ENCODE results near the gene CDHR3. TPM values are rescaled to one million over a fixed set of nuclear protein-coding genes. Genes with fewer than 3 reads are reported as not detected.
A peak's percentile ranks its signal among the peaks of the same experiment; 100 is the strongest.

Gene CDHR3
- total RNA-seq, 2 experiments from 2014 or later = 0.42 to 2.8 TPM

- Histone ChIP-seq H3K4me1 (ENCODE audit: insufficient read depth, low read length, poor library complexity, severe bottlenecking) (peaks cover 100% of the 10 kb centered on the region), H3K27ac (ENCODE audit: low read depth, low read length, poor library complexity, severe bottlenecking) (peak overlapping the region; percentile 98), H3K36me3 (ENCODE audit: insufficient read depth, low read length) (peaks cover 6% of the 10 kb centered on the region; the same call in 1 of the 2 replicates), H3K4me2 (ENCODE audit: low read length) (peak overlapping the region; percentile 80), H3K9me3 (ENCODE audit: low read length) (peaks cover 8% of the 10 kb centered on the region), H2AFZ (ENCODE audit: low read length) (no peak overlapping the region), H4K20me1 (ENCODE audit: insufficient read depth, low read length) (no peaks in the 10 kb centered on the region), H3K4me3 (ENCODE audit: low read depth, low read length, poor library complexity, severe bottlenecking) (peak overlapping the region; percentile 32), H3K9me2 (ENCODE audit: insufficient read depth, low read length) (no peaks in the 10 kb centered on the region), H3K79me2 (ENCODE audit: insufficient read depth, low read depth, low read length) (no peaks in the 10 kb centered on the region)
- ChIA-PET POLR2A (interaction anchor here (6.3 to 10.0 kb wide), 3 partner anchors 10 to 90 kb away, joined by 66 to 308 read pairs (median 104); partner anchors contain the start of gene SYPL1), CTCF (ENCODE audit: unreplicated experiment) (interaction anchor here (0.7 to 0.9 kb wide), 2 partner anchors 89 to 92 kb away, joined by 3 to 4 read pairs; no protein-coding TSS in a partner anchor)
- DNase-seq (ENCODE audit: low spot score) = peak; percentile 78
- TF ChIP-seq EZH2phosphoT487 (IDR thresholded peaks at IDR 0.05; ENCODE audit: borderline replicate concordance, low read depth, low read length) = no peak
- TF ChIP-seq, protein P1, sequence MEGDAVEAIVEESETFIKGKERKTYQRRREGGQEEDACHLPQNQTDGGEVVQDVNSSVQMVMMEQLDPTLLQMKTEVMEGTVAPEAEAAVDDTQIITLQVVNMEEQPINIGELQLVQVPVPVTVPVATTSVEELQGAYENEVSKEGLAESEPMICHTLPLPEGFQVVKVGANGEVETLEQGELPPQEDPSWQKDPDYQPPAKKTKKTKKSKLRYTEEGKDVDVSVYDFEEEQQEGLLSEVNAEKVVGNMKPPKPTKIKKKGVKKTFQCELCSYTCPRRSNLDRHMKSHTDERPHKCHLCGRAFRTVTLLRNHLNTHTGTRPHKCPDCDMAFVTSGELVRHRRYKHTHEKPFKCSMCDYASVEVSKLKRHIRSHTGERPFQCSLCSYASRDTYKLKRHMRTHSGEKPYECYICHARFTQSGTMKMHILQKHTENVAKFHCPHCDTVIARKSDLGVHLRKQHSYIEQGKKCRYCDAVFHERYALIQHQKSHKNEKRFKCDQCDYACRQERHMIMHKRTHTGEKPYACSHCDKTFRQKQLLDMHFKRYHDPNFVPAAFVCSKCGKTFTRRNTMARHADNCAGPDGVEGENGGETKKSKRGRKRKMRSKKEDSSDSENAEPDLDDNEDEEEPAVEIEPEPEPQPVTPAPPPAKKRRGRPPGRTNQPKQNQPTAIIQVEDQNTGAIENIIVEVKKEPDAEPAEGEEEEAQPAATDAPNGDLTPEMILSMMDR (conservative IDR thresholded peaks at IDR 0.05; ENCODE audit: low read length) = no peak
- no TSS peak for BruUV-seq (replicated peaks)
- intact Hi-C loops (cut with micrococcal nuclease; ENCODE audit: unreplicated experiment) = no loop called here
These were observed 99.5 kb downstream of the CDHR3 start for GRCh38 chr7:106062521-106062931.

DNA sequence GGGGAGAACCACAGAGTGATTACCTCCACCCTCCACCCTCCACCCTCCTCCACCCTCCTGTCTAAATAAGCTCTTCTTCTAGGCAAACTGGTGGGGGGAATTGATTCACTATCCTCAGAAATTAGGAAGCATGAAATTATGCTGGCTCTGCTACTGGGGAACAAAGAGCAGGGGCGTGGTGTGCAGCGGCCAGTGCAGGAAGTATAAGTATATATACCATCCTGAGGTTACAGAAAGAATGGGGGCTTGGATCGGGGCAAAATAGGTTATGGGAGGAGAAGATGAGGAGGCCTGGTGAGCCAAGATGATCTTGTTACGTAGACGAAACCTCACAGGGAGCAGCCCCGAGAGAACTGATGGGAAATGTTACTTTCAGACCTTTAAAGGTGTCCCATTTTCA, 100.0 kb downstream of the CDHR3 start:
- H3K36me3 ChIP-seq (ENCODE audit: insufficient read depth, low read length) = peaks cover 6% of the 10 kb centered on the region; the same call in 1 of the 2 replicates
- POLR2A ChIA-PET = interaction anchor here (0.5 to 10.0 kb wide), 6 partner anchors 9 to 395 kb away, joined by 3 to 308 read pairs (median 6); partner anchors contain the start of gene NAMPT
- no TSS peak for BruUV-seq (replicated peaks)
- no peaks in the 10 kb centered on the region for H4K20me1 ChIP-seq (ENCODE audit: insufficient read depth, low read length)
- peaks cover 100% of the 10 kb centered on the region for H3K4me1 ChIP-seq (ENCODE audit: insufficient read depth, low read length, poor library complexity, severe bottlenecking)
- CTCF ChIA-PET (ENCODE audit: unreplicated experiment) = interaction anchor here (0.6 to 1.0 kb wide), 3 partner anchors 11 to 92 kb away, joined by 3 to 5 read pairs (median 3); no protein-coding TSS in a partner anchor
- peak overlapping the region; percentile 98 for H3K27ac ChIP-seq (ENCODE audit: low read depth, low read length, poor library complexity, severe bottlenecking)
- peak overlapping the region; percentile 80 for H3K4me2 ChIP-seq (ENCODE audit: low read length)
- no peaks in the 10 kb centered on the region for H3K9me2 ChIP-seq (ENCODE audit: insufficient read depth, low read length)
- peak overlapping the region; percentile 32 for H3K4me3 ChIP-seq (ENCODE audit: low read depth, low read length, poor library complexity, severe bottlenecking)
- peaks cover 8% of the 10 kb centered on the region for H3K9me3 ChIP-seq (ENCODE audit: low read length)
- no peak for DNase-seq (ENCODE audit: low spot score)
- no peak for TF ChIP-seq EZH2phosphoT487 (IDR thresholded peaks at IDR 0.05; ENCODE audit: borderline replicate concordance, low read depth, low read length)
- TF ChIP-seq, protein P1 (conservative IDR thresholded peaks at IDR 0.05; ENCODE audit: low read length) = no peak
- no peaks in the 10 kb centered on the region for H3K79me2 ChIP-seq (ENCODE audit: insufficient read depth, low read depth, low read length)
- no peak overlapping the region; the same call in 1 of the 2 replicates for H2AFZ ChIP-seq (ENCODE audit: low read length)
- intact Hi-C loops (cut with micrococcal nuclease; ENCODE audit: unreplicated experiment) = no loop called here

DNA sequence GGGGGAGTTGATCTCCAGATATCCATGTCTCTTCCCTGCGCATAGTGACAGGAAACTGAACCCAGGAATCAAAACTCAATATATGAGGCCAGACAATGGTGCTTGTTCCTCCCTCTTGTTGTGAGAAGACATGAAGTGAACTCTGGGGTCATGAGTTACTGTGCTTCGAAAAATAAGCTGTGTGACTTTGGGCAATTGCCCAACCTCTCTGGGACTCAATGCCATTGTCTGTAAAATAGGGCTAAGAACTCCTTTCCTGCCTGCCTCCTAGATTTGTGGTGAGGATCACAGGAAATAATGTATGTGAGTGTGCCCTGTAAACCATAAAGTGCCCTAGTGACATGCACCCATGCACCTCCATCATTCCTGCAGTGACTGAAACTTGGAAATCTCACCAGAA, 100.6 kb downstream of the CDHR3 start:
- CTCF ChIA-PET (ENCODE audit: unreplicated experiment) = interaction anchor here (1.0 to 1.5 kb wide), 2 partner anchors 50 to 90 kb away, joined by 3 read pairs; no protein-coding TSS in a partner anchor
- POLR2A ChIA-PET = interaction anchor here (0.5 to 10.0 kb wide), 6 partner anchors 9 to 394 kb away, joined by 3 to 308 read pairs (median 5); no protein-coding TSS in a partner anchor
- Histone ChIP-seq H3K4me3 (ENCODE audit: low read depth, low read length, poor library complexity, severe bottlenecking) (peak overlapping the region; percentile 1), H3K27ac (ENCODE audit: low read depth, low read length, poor library complexity, severe bottlenecking) (peak overlapping the region; percentile 98), H2AFZ (ENCODE audit: low read length) (peak overlapping the region; percentile 50; the same call in 1 of the 2 replicates), H3K4me1 (ENCODE audit: insufficient read depth, low read length, poor library complexity, severe bottlenecking) (peaks cover 100% of the 10 kb centered on the region), H3K79me2 (ENCODE audit: insufficient read depth, low read depth, low read length) (no peaks in the 10 kb centered on the region), H3K9me3 (ENCODE audit: low read length) (peaks cover 8% of the 10 kb centered on the region), H3K4me2 (ENCODE audit: low read length) (peak overlapping the region; percentile 80), H3K36me3 (ENCODE audit: insufficient read depth, low read length) (peaks cover 6% of the 10 kb centered on the region; the same call in 1 of the 2 replicates), H3K9me2 (ENCODE audit: insufficient read depth, low read length) (no peaks in the 10 kb centered on the region), H4K20me1 (ENCODE audit: insufficient read depth, low read length) (no peaks in the 10 kb centered on the region)
- TF ChIP-seq, protein P1 (conservative IDR thresholded peaks at IDR 0.05; ENCODE audit: low read length) = no peak
- TF ChIP-seq EZH2phosphoT487 (IDR thresholded peaks at IDR 0.05; ENCODE audit: borderline replicate concordance, low read depth, low read length) = no peak
- BruUV-seq (replicated peaks) = no TSS peak
- intact Hi-C loops (cut with micrococcal nuclease; ENCODE audit: unreplicated experiment) = no loop called here
- no peak for DNase-seq (ENCODE audit: low spot score)

Data from OCI-LY7 (cell line).